ENCODE measurements around the gene CDH4.

DNA sequence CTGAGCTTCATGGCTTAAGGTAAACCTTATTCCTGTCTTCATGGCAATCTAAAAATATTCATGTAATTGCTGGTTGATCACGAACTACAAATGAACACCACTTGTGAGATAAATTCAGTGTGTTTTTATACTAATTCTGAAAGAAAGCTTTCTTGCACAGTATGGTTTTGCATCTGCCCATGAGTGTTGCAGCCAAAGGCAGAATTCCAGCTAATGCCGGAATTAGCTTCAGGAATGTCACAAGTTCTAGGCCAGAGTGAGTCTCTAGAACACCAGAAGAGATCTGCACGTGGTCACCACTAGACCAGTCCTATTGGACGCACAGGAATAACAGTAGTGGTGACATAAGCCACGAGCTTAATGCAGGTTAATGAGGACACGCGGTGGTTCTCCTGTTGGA lies 223.7 kb downstream of the CDH4 start:
- TF ChIP-seq, protein P1, sequence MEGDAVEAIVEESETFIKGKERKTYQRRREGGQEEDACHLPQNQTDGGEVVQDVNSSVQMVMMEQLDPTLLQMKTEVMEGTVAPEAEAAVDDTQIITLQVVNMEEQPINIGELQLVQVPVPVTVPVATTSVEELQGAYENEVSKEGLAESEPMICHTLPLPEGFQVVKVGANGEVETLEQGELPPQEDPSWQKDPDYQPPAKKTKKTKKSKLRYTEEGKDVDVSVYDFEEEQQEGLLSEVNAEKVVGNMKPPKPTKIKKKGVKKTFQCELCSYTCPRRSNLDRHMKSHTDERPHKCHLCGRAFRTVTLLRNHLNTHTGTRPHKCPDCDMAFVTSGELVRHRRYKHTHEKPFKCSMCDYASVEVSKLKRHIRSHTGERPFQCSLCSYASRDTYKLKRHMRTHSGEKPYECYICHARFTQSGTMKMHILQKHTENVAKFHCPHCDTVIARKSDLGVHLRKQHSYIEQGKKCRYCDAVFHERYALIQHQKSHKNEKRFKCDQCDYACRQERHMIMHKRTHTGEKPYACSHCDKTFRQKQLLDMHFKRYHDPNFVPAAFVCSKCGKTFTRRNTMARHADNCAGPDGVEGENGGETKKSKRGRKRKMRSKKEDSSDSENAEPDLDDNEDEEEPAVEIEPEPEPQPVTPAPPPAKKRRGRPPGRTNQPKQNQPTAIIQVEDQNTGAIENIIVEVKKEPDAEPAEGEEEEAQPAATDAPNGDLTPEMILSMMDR (IDR thresholded peaks at IDR 0.05) = no peak
- TF ChIP-seq EZH2 (IDR thresholded peaks at IDR 0.05) (no peak), EZH2phosphoT487 (IDR thresholded peaks at IDR 0.05) (no peak)

Measured in neural progenitor cell (in vitro differentiated cells).